NCI-H2196 treated with DMSO at 0.1 percent for 48 hours (cell line): ENCODE results near the gene IGSF1.

ENCODE experiments used
- DNase-seq: peaks from one replicate; lab custom pipeline; 2025; ENCODE audit not compliant: unreplicated experiment; lab: John Stamatoyannopoulos, UW

IGSF1 gene, protein sequence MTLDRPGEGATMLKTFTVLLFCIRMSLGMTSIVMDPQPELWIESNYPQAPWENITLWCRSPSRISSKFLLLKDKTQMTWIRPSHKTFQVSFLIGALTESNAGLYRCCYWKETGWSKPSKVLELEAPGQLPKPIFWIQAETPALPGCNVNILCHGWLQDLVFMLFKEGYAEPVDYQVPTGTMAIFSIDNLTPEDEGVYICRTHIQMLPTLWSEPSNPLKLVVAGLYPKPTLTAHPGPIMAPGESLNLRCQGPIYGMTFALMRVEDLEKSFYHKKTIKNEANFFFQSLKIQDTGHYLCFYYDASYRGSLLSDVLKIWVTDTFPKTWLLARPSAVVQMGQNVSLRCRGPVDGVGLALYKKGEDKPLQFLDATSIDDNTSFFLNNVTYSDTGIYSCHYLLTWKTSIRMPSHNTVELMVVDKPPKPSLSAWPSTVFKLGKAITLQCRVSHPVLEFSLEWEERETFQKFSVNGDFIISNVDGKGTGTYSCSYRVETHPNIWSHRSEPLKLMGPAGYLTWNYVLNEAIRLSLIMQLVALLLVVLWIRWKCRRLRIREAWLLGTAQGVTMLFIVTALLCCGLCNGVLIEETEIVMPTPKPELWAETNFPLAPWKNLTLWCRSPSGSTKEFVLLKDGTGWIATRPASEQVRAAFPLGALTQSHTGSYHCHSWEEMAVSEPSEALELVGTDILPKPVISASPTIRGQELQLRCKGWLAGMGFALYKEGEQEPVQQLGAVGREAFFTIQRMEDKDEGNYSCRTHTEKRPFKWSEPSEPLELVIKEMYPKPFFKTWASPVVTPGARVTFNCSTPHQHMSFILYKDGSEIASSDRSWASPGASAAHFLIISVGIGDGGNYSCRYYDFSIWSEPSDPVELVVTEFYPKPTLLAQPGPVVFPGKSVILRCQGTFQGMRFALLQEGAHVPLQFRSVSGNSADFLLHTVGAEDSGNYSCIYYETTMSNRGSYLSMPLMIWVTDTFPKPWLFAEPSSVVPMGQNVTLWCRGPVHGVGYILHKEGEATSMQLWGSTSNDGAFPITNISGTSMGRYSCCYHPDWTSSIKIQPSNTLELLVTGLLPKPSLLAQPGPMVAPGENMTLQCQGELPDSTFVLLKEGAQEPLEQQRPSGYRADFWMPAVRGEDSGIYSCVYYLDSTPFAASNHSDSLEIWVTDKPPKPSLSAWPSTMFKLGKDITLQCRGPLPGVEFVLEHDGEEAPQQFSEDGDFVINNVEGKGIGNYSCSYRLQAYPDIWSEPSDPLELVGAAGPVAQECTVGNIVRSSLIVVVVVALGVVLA (N-terminal part only)

DNA sequence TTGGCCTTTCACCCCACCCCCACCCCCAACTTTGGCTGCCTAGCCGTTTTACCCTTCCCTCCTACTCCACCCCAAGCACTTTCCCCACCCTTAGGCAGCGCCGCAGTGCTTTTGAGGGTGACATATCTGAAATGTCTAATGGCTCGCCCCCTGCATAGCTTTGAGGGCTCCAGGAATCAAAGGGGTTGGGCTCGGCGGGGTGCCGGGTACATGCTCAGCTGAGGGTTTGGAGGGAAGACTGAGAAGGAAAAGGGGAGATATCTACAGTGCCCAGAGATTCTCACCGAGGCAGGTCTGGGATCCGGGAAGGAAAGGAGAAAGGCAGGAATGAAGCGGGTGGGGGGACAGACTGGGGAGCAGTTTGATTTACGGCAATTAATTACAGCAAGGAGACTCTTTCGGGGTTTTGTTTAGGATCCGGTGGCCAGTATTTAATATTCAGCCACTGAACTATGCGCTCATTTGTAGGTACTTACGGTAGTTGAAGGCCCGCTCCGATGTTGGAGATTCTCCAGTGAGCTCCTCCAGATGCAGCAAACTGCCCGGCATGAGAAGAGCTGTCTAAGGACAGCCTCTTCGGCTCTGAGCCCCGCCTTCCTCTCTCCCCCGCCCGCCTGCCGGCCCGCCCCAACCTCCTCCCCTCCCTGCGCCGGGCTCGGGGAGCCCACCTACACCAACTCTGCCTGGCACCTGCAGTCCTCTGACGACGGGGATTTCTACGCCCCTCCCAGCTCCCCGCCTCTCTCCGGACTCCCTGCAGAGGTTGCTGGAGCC, at the start of gene IGSF1:
Gene IGSF1, minus strand, starts transcription at position 569 of the 774 bp plus-strand sequence. CDS start 2,632 bp downstream, outside the sequence.
- no peak for DNase-seq

DNA sequence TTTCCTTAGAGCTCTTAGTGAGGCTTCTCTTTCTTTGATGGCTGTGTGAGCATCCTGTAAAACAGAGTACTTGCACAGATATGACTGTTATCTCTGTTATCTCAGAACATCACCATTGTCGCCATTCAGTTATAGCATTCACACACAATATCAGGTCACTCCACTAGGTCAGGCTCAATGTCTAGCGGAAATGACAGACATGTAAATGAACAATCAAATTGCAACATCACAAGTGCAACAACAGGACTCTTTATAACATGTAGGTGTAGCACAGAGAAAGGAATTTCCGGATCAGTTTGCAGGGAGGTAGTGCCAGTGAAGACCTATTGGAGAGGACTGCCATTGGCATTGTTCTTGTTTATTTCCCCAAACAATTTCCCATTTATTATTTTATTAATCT, 43.2 kb upstream of the IGSF1 start:
- no peak for DNase-seq

DNA sequence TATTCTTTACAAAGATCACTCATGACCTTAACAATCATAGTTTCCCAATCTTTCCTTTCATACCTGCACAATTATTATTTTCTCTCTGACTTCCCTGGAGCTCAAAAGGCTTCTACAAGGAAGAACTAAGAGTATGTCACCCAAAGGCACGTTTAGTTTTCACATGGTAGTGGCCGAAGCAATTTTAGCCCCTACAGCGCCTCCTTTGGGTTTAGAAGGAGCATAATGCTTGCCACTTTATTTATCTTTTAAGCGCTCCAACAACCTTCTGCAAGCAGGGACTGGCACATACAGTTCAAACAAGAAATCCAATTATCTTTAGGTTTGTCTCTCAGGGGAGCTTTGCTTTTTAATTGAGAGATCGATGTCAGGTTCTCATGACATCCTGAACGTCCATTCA, 42.0 kb upstream of the IGSF1 start:
- DNase-seq: no peak

DNA sequence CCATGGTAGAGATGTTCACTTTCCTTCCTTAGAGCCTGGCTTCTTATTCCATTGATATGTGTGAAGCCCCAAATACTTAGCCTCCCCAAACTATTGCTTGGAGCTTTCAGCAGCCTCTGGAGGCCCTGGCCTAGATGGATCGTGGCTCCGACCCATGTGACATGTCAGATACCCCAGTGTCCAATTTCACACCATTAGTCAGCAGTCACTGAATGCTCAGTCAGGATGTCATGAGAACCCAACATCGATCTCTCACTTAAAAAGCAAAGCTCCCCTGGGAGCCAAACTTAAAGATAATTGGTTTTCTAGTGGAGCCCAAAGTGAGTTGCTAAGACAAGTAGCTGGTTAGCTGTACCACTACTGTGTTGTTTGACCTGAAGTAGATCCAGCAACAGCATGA, 41.6 kb upstream of the IGSF1 start:
- no peak for DNase-seq

DNA sequence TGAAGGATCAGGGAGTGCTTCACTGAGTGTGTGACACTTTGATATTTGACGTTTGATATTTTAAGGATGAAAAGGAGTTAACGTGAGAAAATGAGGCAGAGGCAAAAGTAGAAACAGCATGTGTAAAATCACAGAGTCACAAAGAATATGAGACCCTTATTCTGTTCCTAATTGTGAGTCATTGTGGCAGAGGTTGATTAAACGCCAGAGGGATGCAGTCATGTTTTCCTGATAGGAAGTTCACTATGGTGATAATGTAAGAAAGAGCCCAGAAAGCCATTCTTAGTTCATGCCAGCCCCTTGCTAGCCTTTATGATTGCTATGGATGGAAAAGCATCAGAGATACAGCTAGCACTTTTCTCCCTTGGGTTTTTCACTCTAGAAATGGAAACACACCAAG, 33.5 kb upstream of the IGSF1 start:
- DNase-seq: no peak

DNA sequence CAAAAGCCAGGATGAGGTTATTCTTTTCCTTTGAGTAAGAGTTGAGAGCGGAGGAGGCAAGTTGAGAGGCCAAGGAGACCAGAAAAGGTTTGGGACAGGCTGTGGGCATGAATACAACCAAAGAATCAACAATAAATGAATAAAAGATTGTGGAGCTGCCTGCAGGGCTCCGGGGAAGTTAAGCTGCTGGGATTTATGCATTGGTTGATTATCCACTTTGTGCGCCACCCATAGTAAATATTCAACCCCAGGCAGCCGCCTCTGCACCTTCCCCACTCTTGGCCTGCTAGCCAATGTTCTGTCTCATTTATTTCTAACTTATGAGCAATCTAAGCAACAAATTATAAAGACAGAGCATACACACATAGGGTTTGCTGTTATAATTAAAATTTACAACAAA, 28.2 kb upstream of the IGSF1 start:
- DNase-seq: no peak

DNA sequence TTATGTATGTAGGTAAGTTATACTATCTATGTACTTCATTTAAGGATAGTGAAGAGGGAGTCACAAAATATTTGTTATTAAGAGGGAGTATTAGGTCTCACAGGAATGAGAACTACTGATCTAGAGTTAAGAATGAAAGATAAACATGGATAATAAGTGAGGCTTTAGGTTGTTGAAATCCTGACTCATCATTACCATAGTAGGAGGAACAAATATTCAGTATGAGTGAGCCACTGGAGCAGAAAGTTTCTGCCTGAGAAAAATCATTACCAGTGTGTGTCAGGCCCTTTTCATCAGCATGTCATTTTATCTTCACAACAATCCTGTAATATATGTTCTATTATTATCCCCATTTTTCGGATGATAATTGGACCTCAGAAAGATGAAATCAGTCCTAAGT, 27.2 kb upstream of the IGSF1 start:
- no peak for DNase-seq

DNA sequence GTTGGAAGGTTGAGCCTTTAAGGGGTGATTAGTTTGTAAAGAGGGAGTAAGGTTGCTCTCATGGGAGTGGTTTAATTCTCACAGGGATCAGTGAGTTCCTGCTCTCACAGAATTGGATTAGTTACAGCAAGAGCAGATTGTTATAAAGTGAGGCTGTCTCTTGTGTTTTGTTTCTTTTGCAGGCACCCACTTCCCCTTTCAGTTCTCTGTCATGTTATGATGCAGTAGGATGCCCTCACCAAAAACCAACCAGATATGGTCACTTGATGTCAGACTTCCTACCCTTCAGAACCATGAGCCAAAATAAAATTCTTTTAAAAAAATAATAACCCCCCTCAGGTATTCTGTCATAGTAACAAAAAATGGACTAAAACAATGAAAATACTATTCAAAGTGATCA, 19.9 kb upstream of the IGSF1 start:
- DNase-seq: no peak

DNA sequence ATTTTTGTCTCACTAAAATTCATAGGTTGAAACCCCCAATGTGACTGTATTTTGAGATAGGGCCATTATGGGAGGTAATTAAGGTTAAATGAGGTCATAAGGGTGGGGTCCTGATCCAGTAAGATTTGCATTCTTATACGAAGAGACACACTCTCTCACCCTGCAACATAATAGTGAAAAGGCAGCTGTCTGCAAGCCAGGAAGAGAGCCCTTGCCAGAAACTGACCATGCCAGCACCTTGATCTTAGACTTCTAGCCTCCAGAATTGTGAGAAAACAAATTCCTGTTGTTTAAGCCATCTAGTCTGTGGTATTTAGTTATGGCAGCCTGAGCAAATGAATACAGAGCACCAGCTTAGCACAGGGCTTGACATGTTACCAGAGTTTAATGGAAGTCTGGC, 17.5 kb upstream of the IGSF1 start:
- DNase-seq: no peak

DNA sequence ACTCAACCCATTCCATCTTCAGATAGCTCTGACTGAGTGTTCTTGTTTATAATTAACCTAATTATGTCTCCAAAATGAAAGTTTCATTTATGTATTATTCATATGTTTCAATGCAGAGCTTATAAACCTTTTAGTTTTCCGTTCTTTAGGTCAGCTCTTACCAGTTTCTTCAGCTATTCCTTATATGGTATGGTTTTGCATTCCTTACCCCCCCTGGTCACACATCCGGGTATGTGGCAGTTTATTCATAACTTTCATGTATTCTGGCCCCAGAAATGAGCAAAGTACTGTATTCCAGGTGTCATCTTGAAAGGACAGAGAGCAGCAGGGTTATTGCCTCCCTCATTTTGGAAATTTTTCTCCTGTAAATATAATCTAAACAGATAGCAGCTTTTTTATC, 16.8 kb upstream of the IGSF1 start:
- no peak for DNase-seq

DNA sequence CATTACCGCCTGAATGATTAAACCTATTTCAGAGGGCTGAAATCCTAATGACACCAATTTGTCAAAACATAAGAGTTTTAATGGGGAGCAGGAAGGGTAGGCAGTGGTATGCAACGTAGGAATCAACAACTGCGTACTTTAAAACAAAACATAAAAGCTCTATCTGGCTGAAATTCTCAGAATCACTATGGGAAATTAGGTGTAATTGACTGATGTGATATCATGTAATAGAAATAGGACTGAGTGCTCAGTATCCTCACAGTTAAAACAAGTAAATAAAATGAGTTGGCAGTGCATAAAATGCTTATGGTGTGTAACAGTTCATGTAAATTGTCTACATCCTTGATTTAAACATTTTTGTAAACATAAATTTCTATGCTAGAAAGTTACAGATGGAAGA, 13.6 kb upstream of the IGSF1 start:
- DNase-seq: no peak

DNA sequence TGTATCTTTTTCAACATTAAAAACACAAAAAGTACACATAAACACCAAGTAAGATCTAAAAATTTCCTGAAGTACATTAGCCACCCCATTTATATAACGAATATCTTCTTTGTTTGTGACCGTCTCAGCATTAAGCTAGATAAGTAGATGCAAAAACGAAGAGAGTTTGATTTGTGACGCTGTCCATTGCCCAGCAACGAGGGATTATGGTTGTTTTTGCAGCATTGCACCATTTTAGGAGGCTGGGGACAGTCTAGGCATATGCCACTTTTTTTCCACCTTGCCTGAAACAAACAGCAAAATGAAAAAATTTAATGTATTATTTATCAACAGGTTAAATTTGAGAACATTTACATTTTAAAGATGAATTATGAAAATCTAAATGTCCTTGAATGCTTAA, 12.0 kb upstream of the IGSF1 start:
- DNase-seq: no peak

DNA sequence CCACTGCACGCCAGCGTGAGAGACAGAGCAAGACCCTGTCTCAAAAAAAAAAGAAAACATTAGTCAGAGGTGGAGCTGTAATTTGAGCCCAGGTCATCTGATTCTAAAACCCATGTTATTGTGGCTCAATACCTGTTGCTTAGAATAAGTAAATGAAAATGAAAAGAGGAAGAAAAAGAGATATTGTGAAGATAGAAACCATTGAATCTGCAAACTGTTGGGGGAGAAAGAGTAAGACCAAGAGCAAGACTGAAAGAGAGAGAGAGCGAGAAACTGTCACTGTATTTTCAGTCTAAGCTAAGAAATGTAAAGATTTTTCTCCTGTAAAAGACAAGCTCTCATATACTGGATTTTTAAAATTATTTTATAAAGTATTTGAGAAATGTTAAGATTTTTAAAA, 9.7 kb upstream of the IGSF1 start:
- DNase-seq: no peak

DNA sequence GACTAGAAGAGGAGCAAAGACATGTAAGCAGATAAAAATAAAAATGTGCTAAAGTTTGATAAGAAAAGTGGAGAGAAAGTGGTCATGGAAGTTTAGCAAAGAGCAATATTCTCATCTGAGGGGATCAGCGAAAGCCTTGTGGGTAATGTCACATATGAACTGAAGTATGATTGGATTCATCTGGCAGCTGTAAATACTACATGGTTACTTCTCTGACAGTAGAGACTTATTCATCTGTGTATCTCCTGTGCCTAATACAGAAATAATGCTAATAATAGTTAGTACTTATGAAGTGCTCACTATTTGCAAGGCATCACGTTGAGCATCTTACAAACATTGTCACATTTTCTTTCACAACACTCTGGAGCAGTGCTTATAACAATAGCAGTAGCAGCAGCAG, 8.9 kb upstream of the IGSF1 start:
- DNase-seq: no peak

DNA sequence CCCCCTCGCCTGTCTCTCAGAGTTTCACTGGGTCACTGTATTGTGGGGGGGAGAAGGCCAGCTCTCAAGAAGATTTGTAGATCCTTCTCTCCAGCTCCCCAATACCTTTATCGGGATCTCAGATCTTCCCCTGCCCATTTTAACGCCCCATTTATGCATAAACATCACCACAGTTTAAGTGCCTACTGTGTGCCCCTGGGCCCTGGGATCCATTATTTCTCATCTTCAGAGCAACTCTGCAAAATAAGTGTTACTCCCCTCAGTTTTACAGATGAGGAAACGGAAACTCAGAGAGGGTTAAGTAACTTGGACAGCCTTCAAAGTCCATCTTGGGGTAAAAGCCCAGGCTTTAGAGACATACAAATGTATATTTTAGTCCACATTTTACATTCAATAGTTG, 421 bp upstream of the IGSF1 start:
- DNase-seq: no peak

DNA sequence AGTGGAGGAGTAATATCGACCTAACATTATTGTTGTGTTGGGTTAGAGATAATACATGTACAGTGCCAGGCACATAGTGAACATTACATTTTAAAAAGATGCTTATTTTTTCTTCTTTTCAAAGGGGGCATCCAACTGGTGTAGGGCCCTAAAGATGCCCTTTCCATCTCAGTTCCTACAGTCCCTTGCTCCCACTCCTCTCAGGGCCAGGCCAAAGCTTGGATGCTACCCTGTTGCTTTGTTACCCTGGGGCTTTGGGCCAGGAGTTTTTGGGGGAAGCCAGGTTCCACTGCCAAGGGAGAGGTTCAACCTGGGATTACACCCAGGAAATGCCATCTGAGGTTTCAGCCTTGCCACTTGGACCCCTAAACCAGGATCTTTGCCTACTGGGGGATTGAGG, 918 bp downstream of the IGSF1 start:
- no peak for DNase-seq

DNA sequence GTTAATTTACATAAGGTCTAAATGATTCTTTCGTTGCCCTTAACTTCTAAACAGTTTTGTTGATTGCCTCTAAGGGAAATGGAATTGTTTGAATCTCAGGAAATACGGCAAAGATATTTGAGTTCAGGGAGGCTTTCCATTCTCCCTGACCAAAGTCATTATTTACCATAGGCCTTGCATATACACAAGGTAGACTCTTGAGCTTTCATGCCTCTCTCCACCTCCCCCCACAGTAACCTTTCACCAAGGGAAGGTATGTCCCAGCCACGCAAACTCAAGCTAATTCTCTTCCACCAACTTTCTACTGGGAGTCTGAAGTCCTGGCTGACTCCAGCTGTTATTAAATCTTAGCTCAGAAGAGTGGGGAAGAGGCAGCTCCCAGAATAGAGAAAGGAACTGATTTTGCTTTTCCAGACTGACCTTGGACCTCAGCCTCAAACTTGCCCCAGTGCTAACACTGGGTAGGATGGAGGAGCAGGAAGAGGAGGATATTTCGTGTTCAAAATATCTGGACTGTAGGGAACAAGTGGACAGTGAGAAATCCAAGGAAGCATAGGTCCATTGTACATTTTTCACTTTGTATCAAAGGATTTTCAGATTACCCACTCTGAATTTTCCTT, 1.4 kb downstream of the IGSF1 start:
- no peak for DNase-seq

DNA sequence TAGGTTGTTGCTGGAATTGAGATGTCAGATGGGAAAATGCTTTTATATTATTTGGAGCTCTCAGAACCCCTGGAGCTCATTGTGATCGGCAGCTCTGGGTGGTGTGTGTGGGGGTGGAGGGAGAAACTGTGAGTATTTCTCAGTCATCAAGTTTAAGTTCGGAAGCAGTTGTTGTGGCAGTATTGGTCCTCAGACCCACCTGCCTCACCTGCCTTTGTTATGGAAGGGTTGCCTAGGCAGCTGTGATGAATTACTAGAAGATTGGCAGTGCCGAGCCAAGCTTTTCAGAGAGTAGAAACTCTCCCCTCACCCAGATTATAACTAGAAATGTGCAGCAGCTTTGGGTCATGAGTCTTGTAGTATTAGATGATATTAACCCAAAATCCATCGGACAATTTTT, 9.5 kb downstream of the IGSF1 start:
- no peak for DNase-seq

DNA sequence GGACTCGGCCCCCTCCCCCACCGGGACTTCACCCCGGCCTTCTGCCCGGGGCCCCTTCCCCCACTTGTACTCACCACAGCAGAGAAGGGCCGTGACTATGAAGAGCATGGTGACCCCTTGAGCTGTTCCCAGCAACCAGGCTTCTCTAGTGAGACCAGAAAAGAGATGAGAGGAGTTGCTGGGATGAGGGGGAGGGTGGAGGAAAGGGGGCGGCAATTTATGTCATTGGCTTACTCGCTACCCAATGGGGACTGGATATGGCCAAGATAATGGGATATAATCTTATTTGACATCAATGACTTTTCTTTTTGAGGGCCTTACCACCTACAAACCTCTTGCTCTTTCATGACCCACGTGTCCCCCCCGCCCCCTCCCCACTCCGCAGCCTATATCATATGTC, 9.9 kb downstream of the IGSF1 start:
- no peak for DNase-seq

DNA sequence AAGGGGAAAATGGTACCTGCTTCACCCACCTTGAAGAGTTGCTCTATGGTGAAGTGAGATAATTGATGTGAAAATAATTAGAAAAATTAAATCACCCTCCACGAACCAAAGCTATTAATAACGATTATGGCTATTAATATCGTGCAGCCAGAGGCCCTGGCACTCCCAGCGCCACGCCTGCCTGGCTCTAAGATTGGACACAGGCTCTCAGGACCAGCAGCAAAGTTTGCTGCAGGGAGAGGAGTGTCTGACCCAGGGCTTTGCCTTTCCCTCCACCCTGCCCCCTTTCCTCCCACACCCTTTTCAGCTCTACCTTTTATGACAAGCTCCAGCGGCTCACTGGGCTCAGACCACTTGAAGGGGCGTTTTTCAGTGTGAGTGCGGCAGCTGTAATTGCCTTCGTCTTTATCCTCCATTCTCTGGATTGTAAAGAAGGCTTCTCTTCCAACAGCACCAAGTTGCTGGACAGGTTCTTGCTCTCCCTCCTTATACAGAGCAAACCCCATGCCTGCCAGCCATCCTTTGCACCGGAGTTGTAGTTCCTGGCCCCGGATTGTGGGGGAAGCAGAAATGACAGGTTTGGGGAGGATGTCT, 11.5 kb downstream of the IGSF1 start:
- no peak for DNase-seq
